Upper lobe of right lung (tissue), 1 donor: ENCODE data around the gene AMOTL1. TPM values are rescaled to one million over a fixed set of nuclear protein-coding genes. Genes with fewer than 3 reads are reported as not detected.
A peak's percentile ranks its signal among the peaks of the same experiment; 100 is the strongest.

ENCODE experiments used
- ATAC-seq: fragments of 200-7000 bp; cut with Tn5 transposase; one replicate; pipeline ENCODE4 v1.9.1; 2020; ENCODE audit warnings: mild to moderate bottlenecking, moderate library complexity
- DNase-seq: peaks from one replicate; pipeline ENCODE4 v3.0.0-alpha.2; 2020
- H3K27ac ChIP-seq: fragments of 200-600 bp; one replicate; pipeline ENCODE4 v1.8.0; 2022
- H3K27me3 ChIP-seq: fragments of 200-600 bp; one replicate; pipeline ENCODE4 v1.8.0; 2022; ENCODE audit warnings: mild to moderate bottlenecking
- H3K36me3 ChIP-seq: fragments of 200-600 bp; one replicate; pipeline ENCODE4 v1.8.0; 2022
- H3K4me1 ChIP-seq: fragments of 200-600 bp; one replicate; pipeline ENCODE4 v1.8.0; 2022
- H3K4me3 ChIP-seq: fragments of 200-600 bp; one replicate; pipeline ENCODE4 v1.8.0; 2022; ENCODE audit warnings: mild to moderate bottlenecking
- H3K9me3 ChIP-seq: fragments of 200-600 bp; one replicate; pipeline ENCODE4 v1.8.0; 2022
- CTCF ChIP-seq: fragments of 200-600 bp; IDR thresholded peaks from one replicate; pipeline ENCODE4 v1.8.0; 2022; ENCODE audit warnings: antibody characterized with exemption
- intact Hi-C: fragments of 100-400 bp; cut with DNase I; formaldehyde crosslinking; loops from one replicate; pipeline ENCODE4 v1.11.0; 2022
- total RNA-seq: library from RNA; stranded (reverse); fragmentation: NEBNext Ultra II Directional; extraction: Animal tissue kit (Norgen Biotek cat#: 25700); gene quantifications from one replicate; pipeline ENCODE4 v1.2.1, GENCODE V29; 2021
- donor health status: DM: no; HTN: yes; CAD: no; lungs with severe emphysema.

The AMOTL1 gene
- total RNA-seq, 1 donor from 2014 or later: 62.5 TPM

- no peak for TF ChIP-seq CTCF
- ATAC-seq (no peak), DNase-seq (no peak)
- Histone ChIP-seq H3K4me3 (no peak overlapping the region), H3K36me3 (no peaks in the 10 kb centered on the region), H3K4me1 (no peaks in the 10 kb centered on the region), H3K27me3 (no peaks in the 10 kb centered on the region), H3K27ac (no peak overlapping the region), H3K9me3 (no peaks in the 10 kb centered on the region)
- intact Hi-C loops: no loop called here
Observed at GRCh38 chr11:94888204-94888603, 120.0 kb downstream of the AMOTL1 start.

- H3K27ac ChIP-seq: no peak overlapping the region
- no peak for DNase-seq
- H3K27me3 ChIP-seq: no peaks in the 10 kb centered on the region
- H3K9me3 ChIP-seq: no peaks in the 10 kb centered on the region
- ATAC-seq: no peak
- H3K4me1 ChIP-seq: no peaks in the 10 kb centered on the region
- H3K36me3 ChIP-seq: no peaks in the 10 kb centered on the region
- intact Hi-C loops: loop anchor here (10.0 kb wide), 1 partner anchor 271 kb away; no protein-coding TSS in a partner anchor
- no peak overlapping the region for H3K4me3 ChIP-seq
- no peak for TF ChIP-seq CTCF
Observed at GRCh38 chr11:94895451-94895850, 127.3 kb downstream of the AMOTL1 start.

GRCh38 chr11:94895971-94896370 lies 127.8 kb downstream of the AMOTL1 start:
- Histone ChIP-seq H3K27me3 (no peaks in the 10 kb centered on the region), H3K4me1 (no peaks in the 10 kb centered on the region), H3K9me3 (no peaks in the 10 kb centered on the region), H3K36me3 (no peaks in the 10 kb centered on the region), H3K4me3 (no peak overlapping the region), H3K27ac (no peak overlapping the region)
- no peak for ATAC-seq
- no peak for TF ChIP-seq CTCF
- no peak for DNase-seq
- intact Hi-C loops: loop anchor here (10.0 kb wide), 1 partner anchor 271 kb away; no protein-coding TSS in a partner anchor

- Histone ChIP-seq H3K36me3 (no peaks in the 10 kb centered on the region), H3K27ac (no peak overlapping the region), H3K27me3 (no peaks in the 10 kb centered on the region), H3K9me3 (no peaks in the 10 kb centered on the region), H3K4me1 (no peaks in the 10 kb centered on the region), H3K4me3 (no peak overlapping the region)
- intact Hi-C loops: loop anchor here (10.0 kb wide), 1 partner anchor 273 kb away; no protein-coding TSS in a partner anchor
- ATAC-seq (peak; percentile 86), DNase-seq (no peak)
- TF ChIP-seq CTCF: peak; percentile 90
Observed at GRCh38 chr11:94897330-94897768, 129.2 kb downstream of the AMOTL1 start.

GRCh38 chr11:94907226-94907625 lies 139.1 kb downstream of the AMOTL1 start:
- Histone ChIP-seq H3K4me1 (no peaks in the 10 kb centered on the region), H3K36me3 (no peaks in the 10 kb centered on the region), H3K27me3 (no peaks in the 10 kb centered on the region), H3K9me3 (no peaks in the 10 kb centered on the region), H3K4me3 (no peak overlapping the region), H3K27ac (no peak overlapping the region)
- DNase-seq (no peak), ATAC-seq (no peak)
- intact Hi-C loops: no loop called here
- no peak for TF ChIP-seq CTCF

- H3K27ac ChIP-seq: no peak overlapping the region
- H3K4me1 ChIP-seq: no peaks in the 10 kb centered on the region
- intact Hi-C loops: no loop called here
- H3K4me3 ChIP-seq: no peak overlapping the region
- TF ChIP-seq CTCF: no peak
- no peaks in the 10 kb centered on the region for H3K9me3 ChIP-seq
- H3K36me3 ChIP-seq: no peaks in the 10 kb centered on the region
- ATAC-seq (no peak), DNase-seq (no peak)
- H3K27me3 ChIP-seq: no peaks in the 10 kb centered on the region
Observed at GRCh38 chr11:94909371-94909820, 141.2 kb downstream of the AMOTL1 start.
